ENCODE measurements around the gene USP22.
"Not testable (repeated sequence)": the region's sequence is repeated elsewhere in the genome, so short reads cannot be mapped to it uniquely, and the experiment has no call there.

Gene USP22

GRCh38 chr17:21042458-21043295, at the start of gene USP22:
Gene USP22 (minus strand): TSS chr17:21043011. CDS start chr17:21042835, 176 bp downstream.
- no peak for DNase-seq

GRCh38 chr17:21090902-21091618, 48.2 kb upstream of the USP22 start:
- no peak for DNase-seq

GRCh38 chr17:21089933-21090901, 47.4 kb upstream of the USP22 start:
- no peak for DNase-seq

- no peak for DNase-seq
These were observed 46.3 kb upstream of the USP22 start for GRCh38 chr17:21089145-21089544.

GRCh38 chr17:21085707-21086106, 42.9 kb upstream of the USP22 start:
- no peak for DNase-seq

GRCh38 chr17:21085280-21085679, 42.5 kb upstream of the USP22 start:
- not testable (repeated sequence) for DNase-seq

- no peak for DNase-seq
These were observed 39.2 kb upstream of the USP22 start for GRCh38 chr17:21082001-21082436.

- DNase-seq, result no peak
These were observed 36.4 kb upstream of the USP22 start for GRCh38 chr17:21079196-21079595.

- no peak for DNase-seq
These were observed 35.4 kb upstream of the USP22 start for GRCh38 chr17:21078016-21078780.

- no peak for DNase-seq
These were observed 34.5 kb upstream of the USP22 start for GRCh38 chr17:21077281-21077680.

- DNase-seq, result no peak
These were observed 33.4 kb upstream of the USP22 start for GRCh38 chr17:21076242-21076641.

GRCh38 chr17:21075739-21076085, 32.9 kb upstream of the USP22 start:
- DNase-seq, result no peak

GRCh38 chr17:21072745-21073197, 30.0 kb upstream of the USP22 start:
- DNase-seq, result no peak

GRCh38 chr17:21066394-21066793, 23.6 kb upstream of the USP22 start:
- DNase-seq, result no peak

- DNase-seq, result no peak
These were observed 19.2 kb upstream of the USP22 start for GRCh38 chr17:21061971-21062526.

- DNase-seq, result no peak
These were observed 18.5 kb upstream of the USP22 start for GRCh38 chr17:21061158-21061835.

- DNase-seq, result no peak
These were observed 16.9 kb upstream of the USP22 start for GRCh38 chr17:21059761-21060160.

GRCh38 chr17:21058098-21058893, 15.5 kb upstream of the USP22 start:
- no peak for DNase-seq

GRCh38 chr17:21053056-21053455, 10.2 kb upstream of the USP22 start:
- DNase-seq, result not testable (repeated sequence)

GRCh38 chr17:21049457-21049856, 6.6 kb upstream of the USP22 start:
- no peak for DNase-seq

Measured in SHP77 (cell line).